ENCODE measurements around the gene C1orf141. TPM values are rescaled to one million over a fixed set of nuclear protein-coding genes. Genes with fewer than 3 reads are reported as not detected.

C1orf141 gene
- not detected for total RNA-seq
- polyA plus RNA-seq, result not detected

- Histone ChIP-seq H3K27ac (ENCODE audit: low read depth in 1 of 2, low read length in 2 of 2) (no peak within 1 kb of the TSS), H3K4me1 (ENCODE audit: control insufficient read depth in 4 of 4, insufficient read depth in 4 of 4, low read length in 3 of 4) (peaks cover 0 to 6% (median 5%) of the 10 kb centered on the region in 4 donors), H3K4me3 (ENCODE audit: low read depth in 1 of 3, low read length in 3 of 3) (peak within 1 kb of the TSS; percentile 29 to 46 (median 35)), H3K9ac (ENCODE audit: low read depth in 1 of 2, low read length in 2 of 2) (no peak within 1 kb of the TSS), H3K9me3 (ENCODE audit: control insufficient read depth in 4 of 4, low read length in 3 of 4) (no peaks in the 10 kb centered on the region), H3K27me3 (ENCODE audit: control insufficient read depth in 4 of 4, insufficient read depth in 4 of 4, low read length in 3 of 4) (no peaks in the 10 kb centered on the region), H3K36me3 (ENCODE audit: control insufficient read depth in 4 of 4, insufficient read depth in 3 of 4, low read depth in 1 of 4, low read length in 3 of 4) (no peaks in the 10 kb centered on the region)
- no peak for TF ChIP-seq YY1 (IDR thresholded peaks at IDR 0.05)
- no peak for TF ChIP-seq RAD21 (IDR thresholded peaks at IDR 0.05)
- TF ChIP-seq NR2F2 (IDR thresholded peaks at IDR 0.05), result no peak
- no peak for TF ChIP-seq TAF1 (conservative IDR thresholded peaks at IDR 0.05)
- TF ChIP-seq FOXA2 (IDR thresholded peaks at IDR 0.05), result no peak
- TF ChIP-seq, protein P1, sequence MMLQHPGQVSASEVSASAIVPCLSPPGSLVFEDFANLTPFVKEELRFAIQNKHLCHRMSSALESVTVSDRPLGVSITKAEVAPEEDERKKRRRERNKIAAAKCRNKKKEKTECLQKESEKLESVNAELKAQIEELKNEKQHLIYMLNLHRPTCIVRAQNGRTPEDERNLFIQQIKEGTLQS (IDR thresholded peaks at IDR 0.05), result no peak
- no peak for TF ChIP-seq MAX (IDR thresholded peaks at IDR 0.05)
- no peak for TF ChIP-seq CTCF (IDR thresholded peaks at IDR 0.05; ENCODE audit: low read depth, low read length, missing input control)
- TF ChIP-seq RXRA (IDR thresholded peaks at IDR 0.05), result no peak
- TF ChIP-seq GABPA (IDR thresholded peaks at IDR 0.05 in 1 of 2, conservative IDR thresholded peaks at IDR 0.05 in 1 of 2), result no peak
- no peak for TF ChIP-seq HNF4A (conservative IDR thresholded peaks at IDR 0.05)
- no peak for TF ChIP-seq EGR1 (IDR thresholded peaks at IDR 0.05; ENCODE audit: low read depth in 2 of 2)
- no peak for TF ChIP-seq REST (IDR thresholded peaks at IDR 0.05)
- peak; percentile 57 for DNase-seq (ENCODE audit: low spot score)
- WGBS, result 14% methylated on average over 28 of the region's 28 CpGs
Observed at GRCh38 chr1:67134695-67135094, at the start of gene C1orf141. TSS of gene C1orf141 (minus strand) at chr1:67134970. CDS start at chr1:67127240, 7,730 bp downstream.

- no peak for DNase-seq (ENCODE audit: low spot score)
- H3K27me3 ChIP-seq (ENCODE audit: control insufficient read depth in 4 of 4, insufficient read depth in 4 of 4, low read length in 3 of 4), result no peaks in the 10 kb centered on the region
- WGBS, result 93% methylated on average over 3 of the region's 3 CpGs
- no peaks in the 10 kb centered on the region for H3K36me3 ChIP-seq (ENCODE audit: control insufficient read depth in 4 of 4, insufficient read depth in 3 of 4, low read depth in 1 of 4, low read length in 3 of 4)
- no peak overlapping the region for H3K4me3 ChIP-seq (ENCODE audit: low read depth in 1 of 3, low read length in 3 of 3)
- no peak overlapping the region for H3K27ac ChIP-seq (ENCODE audit: low read depth in 1 of 2, low read length in 2 of 2)
- H3K9me3 ChIP-seq (ENCODE audit: control insufficient read depth in 4 of 4, low read length in 3 of 4), result no peaks in the 10 kb centered on the region
- peaks cover 0 to 5% (median 4%) of the 10 kb centered on the region in 4 donors for H3K4me1 ChIP-seq (ENCODE audit: control insufficient read depth in 4 of 4, insufficient read depth in 4 of 4, low read length in 3 of 4)
- H3K9ac ChIP-seq (ENCODE audit: low read depth in 1 of 2, low read length in 2 of 2), result no peak overlapping the region
- TF ChIP-seq CTCF (IDR thresholded peaks at IDR 0.05; ENCODE audit: low read depth, low read length, missing input control) (no peak), YY1 (IDR thresholded peaks at IDR 0.05) (no peak), TAF1 (conservative IDR thresholded peaks at IDR 0.05) (no peak), EGR1 (IDR thresholded peaks at IDR 0.05; ENCODE audit: low read depth in 2 of 2) (no peak), RXRA (IDR thresholded peaks at IDR 0.05) (no peak), HNF4G (IDR thresholded peaks at IDR 0.05) (no peak), FOXA1 (IDR thresholded peaks at IDR 0.05) (no peak), MAX (IDR thresholded peaks at IDR 0.05) (no peak), REST (IDR thresholded peaks at IDR 0.05) (no peak), JUND (IDR thresholded peaks at IDR 0.05) (no peak), NR2F2 (IDR thresholded peaks at IDR 0.05) (no peak)
- TF ChIP-seq, protein P2, sequence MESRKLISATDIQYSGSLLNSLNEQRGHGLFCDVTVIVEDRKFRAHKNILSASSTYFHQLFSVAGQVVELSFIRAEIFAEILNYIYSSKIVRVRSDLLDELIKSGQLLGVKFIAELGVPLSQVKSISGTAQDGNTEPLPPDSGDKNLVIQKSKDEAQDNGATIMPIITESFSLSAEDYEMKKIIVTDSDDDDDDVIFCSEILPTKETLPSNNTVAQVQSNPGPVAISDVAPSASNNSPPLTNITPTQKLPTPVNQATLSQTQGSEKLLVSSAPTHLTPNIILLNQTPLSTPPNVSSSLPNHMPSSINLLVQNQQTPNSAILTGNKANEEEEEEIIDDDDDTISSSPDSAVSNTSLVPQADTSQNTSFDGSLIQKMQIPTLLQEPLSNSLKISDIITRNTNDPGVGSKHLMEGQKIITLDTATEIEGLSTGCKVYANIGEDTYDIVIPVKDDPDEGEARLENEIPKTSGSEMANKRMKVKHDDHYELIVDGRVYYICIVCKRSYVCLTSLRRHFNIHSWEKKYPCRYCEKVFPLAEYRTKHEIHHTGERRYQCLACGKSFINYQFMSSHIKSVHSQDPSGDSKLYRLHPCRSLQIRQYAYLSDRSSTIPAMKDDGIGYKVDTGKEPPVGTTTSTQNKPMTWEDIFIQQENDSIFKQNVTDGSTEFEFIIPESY (IDR thresholded peaks at IDR 0.05), result no peak
Observed at GRCh38 chr1:67175530-67176087, 40.8 kb upstream of the C1orf141 start.

Measured in liver (tissue), 9 donors.